ENCODE measurements around the gene MTNR1B. TPM values are rescaled to one million over a fixed set of nuclear protein-coding genes. Genes with fewer than 3 reads are reported as not detected.

Gene MTNR1B
- total RNA-seq, 4 donors from 2014 or later = not detected

DNA sequence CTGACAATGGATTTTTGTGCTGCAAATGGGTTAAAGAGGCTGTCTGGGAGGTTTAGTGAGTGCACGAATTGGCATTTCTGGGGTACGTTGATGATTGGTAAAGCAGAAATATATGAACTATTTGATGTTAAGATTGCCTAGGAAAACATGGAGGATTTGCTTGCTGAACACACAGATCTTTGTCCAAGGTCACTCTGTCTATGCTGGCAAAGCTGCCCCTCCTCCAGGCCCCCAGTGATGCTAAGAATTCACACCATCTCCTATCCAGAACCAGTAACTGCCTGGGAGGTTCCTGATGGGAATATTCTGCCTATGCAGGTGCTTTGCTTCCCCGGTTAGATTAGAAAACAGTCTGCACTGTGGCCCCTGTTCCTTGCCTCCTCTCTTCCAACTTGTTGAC is 5.8 kb downstream of the MTNR1B start:
- H3K9me3 ChIP-seq = no peaks in the 10 kb centered on the region
- intact Hi-C loops (cut with DNase I; ENCODE audit: low total_unique reads) = no loop called here
- TF ChIP-seq POLR2A (IDR thresholded peaks at IDR 0.05) (no peak), CTCF (IDR thresholded peaks at IDR 0.05) (no peak)
- no peaks in the 10 kb centered on the region for H3K4me1 ChIP-seq
- H3K27ac ChIP-seq = no peak overlapping the region
- H3K27me3 ChIP-seq = no peaks in the 10 kb centered on the region
- no peaks in the 10 kb centered on the region for H3K36me3 ChIP-seq
- no peak overlapping the region for H3K4me3 ChIP-seq
- DNase-seq = no peak

DNA sequence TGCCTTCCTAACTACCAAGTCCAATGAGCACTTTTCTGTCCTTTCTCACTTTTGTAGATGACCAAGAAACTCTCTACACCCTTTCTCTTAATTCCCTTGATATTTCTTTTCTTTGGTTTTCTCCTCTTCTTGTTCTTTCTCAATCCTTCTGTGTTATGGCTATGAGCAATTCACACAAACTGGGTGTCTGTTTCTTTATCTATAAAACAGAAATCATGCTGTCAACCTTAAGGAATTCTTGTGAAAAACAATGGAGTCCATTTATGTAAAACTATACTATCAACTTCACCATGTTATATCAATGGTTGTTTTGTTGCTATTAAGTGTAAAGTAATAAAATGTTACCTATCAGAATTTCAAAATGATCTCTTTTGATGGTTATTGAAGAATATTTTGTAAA is 7.2 kb downstream of the MTNR1B start:
- TF ChIP-seq CTCF (IDR thresholded peaks at IDR 0.05) (no peak), POLR2A (IDR thresholded peaks at IDR 0.05) (no peak)
- Histone ChIP-seq H3K27me3 (no peaks in the 10 kb centered on the region), H3K9me3 (no peaks in the 10 kb centered on the region), H3K36me3 (no peaks in the 10 kb centered on the region), H3K4me1 (no peaks in the 10 kb centered on the region), H3K27ac (no peak overlapping the region), H3K4me3 (no peak overlapping the region)
- intact Hi-C loops (cut with DNase I; ENCODE audit: low total_unique reads) = no loop called here
- no peak for DNase-seq

DNA sequence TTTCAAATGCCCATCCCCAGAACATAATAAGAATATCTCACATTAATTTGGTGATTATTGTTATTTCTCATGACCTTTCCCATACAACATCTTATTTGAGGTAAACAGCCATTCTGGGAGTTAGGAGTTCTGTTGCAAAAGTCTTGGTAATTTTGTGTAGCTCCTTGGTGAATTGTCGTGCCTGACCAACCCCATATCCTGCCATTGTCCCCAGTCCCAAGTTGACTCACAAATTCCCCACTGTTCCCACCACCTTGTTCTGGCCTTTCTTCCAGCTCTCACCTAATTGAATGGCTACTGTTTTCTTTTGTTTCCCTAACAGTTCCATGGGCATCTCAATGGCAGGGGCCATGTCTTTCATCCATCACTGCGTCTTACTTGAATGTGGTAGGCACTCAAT is 8.0 kb downstream of the MTNR1B start:
- TF ChIP-seq CTCF (IDR thresholded peaks at IDR 0.05) (no peak), POLR2A (IDR thresholded peaks at IDR 0.05) (no peak)
- intact Hi-C loops (cut with DNase I; ENCODE audit: low total_unique reads) = no loop called here
- H3K27ac ChIP-seq = no peak overlapping the region
- H3K4me3 ChIP-seq = no peak overlapping the region
- H3K36me3 ChIP-seq = no peaks in the 10 kb centered on the region
- H3K27me3 ChIP-seq = no peaks in the 10 kb centered on the region
- no peaks in the 10 kb centered on the region for H3K9me3 ChIP-seq
- no peak for DNase-seq
- H3K4me1 ChIP-seq = no peaks in the 10 kb centered on the region

DNA sequence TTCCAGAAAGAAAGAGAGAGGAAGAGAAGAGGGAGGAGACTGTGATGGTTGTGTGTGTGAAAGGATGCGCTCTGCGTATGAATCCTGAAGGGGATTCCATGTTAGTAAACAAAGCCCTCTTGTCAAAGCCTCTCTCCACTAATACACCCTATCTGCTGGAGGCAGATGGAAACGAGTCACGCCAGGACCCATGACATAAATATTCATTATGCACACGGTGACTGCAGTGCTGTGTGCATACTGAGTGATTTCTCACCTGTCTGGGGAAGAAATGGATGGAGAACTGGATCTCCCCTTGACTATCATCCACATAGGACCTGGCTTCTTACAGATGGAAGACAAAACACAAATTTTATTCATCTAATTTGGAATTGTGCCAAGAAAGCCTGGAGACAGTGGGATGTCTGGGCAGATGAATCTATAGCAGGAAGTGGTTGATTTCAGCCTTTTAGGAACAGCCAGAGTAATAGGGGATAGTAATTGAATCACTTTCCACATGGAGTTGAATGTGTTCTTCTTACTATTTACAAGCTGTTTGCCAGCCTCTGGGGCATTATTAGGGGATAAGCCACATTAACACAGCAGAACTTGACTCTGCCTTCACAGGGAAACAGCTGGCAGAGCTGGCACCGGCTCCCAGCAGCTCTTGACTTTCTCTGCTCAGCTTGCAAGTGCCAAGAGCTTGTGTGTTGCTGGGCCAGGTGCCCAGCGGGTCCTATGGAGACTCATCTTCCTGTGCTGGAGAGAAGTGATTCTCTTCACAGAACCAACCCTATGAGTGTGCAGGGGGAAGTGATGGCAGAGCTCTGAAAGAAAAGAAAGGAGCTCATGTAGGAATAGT is 9.0 kb downstream of the MTNR1B start:
- Histone ChIP-seq H3K4me1 (no peaks in the 10 kb centered on the region), H3K4me3 (no peak overlapping the region), H3K36me3 (no peaks in the 10 kb centered on the region), H3K9me3 (no peaks in the 10 kb centered on the region), H3K27me3 (no peaks in the 10 kb centered on the region), H3K27ac (no peak overlapping the region)
- DNase-seq = no peak
- TF ChIP-seq POLR2A (IDR thresholded peaks at IDR 0.05) (no peak), CTCF (IDR thresholded peaks at IDR 0.05) (no peak)
- intact Hi-C loops (cut with DNase I; ENCODE audit: low total_unique reads) = no loop called here

- Histone ChIP-seq H3K36me3 (no peaks in the 10 kb centered on the region), H3K27me3 (no peaks in the 10 kb centered on the region), H3K4me1 (no peaks in the 10 kb centered on the region), H3K27ac (no peak overlapping the region), H3K9me3 (no peaks in the 10 kb centered on the region), H3K4me3 (no peak overlapping the region)
- DNase-seq = no peak
- intact Hi-C loops (cut with DNase I; ENCODE audit: low total_unique reads) = no loop called here
- TF ChIP-seq CTCF (IDR thresholded peaks at IDR 0.05) = no peak
- TF ChIP-seq POLR2A (IDR thresholded peaks at IDR 0.05) = no peak
Observed at GRCh38 chr11:92979176-92979575, 9.7 kb downstream of the MTNR1B start.
